ENCODE results near the gene DLGAP4.

The DLGAP4 gene

GRCh38 chr20:36319356-36320260 is 13.5 kb downstream of the DLGAP4 start:
- no peak overlapping the region for H3K27ac ChIP-seq
- H3K4me3 ChIP-seq = no peak overlapping the region

- no peak overlapping the region for H3K27ac ChIP-seq
- no peak overlapping the region for H3K4me3 ChIP-seq
Observed at GRCh38 chr20:36320261-36320897, 14.2 kb downstream of the DLGAP4 start.

DNA sequence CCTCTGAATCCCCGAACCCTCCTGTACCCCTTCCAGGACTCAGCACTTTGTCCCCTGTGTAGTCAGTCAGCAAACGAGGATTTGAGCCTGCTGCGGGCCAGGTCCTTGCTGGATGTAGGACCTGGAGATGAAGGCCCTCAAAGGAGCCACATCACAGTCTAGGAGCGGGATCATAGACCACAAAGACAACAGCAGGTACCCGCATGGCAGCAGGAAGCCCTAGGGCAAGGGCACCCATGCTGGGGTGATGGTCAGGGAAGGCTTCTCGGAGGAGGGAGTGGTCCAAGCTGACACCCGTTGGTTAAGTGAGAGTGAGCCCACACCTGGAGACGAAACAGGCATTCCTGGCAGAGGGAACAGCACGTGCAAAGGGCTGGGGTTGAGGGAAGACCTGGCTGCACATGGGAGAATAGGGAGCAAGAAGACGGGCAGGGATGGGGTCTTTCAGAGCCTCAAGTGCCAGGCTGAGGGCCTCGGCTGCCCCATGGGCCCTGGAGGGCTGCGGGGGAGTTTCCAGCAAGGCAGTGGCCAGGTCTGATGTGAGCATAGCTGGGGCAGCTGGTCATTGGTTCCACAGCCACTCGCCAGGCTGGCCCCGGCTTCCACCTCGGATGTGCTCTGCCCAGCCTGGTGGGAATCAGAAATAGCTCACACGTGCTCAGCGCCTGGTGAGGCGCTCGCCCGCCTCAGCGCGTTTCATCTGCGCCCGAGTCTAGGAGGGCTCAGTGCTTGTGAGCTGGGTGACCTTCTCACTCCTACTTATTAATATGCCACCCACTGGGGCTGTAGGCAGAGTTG is 15.0 kb downstream of the DLGAP4 start:
- Histone ChIP-seq H3K4me3 (no peak overlapping the region), H3K27ac (no peak overlapping the region)

GRCh38 chr20:36322131-36322530 is 16.0 kb downstream of the DLGAP4 start:
- Histone ChIP-seq H3K4me3 (no peak overlapping the region), H3K27ac (no peak overlapping the region)

GRCh38 chr20:36330091-36330490 is 24.0 kb downstream of the DLGAP4 start:
- Histone ChIP-seq H3K4me3 (no peak overlapping the region), H3K27ac (no peak overlapping the region)

DNA sequence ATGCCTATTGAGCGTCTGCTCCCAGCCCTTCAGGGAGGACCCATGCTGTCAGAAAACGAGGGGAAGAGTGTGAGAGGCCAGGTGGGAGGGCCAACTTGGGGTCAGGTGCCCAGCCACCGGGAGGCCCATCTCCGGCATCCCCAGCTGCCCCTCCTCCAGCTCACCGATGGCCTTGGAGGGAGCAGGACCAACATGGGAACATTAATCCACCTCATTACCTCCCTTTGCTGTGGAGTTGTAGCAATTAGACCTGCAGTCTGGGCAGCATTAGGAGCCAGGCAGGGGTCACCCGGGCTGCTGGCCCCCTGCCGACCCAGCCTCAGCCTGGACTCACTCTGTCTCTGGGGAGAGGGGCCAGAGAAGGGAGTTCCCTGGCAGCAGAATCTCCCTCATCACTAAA is 25.1 kb downstream of the DLGAP4 start:
- Histone ChIP-seq H3K27ac (no peak overlapping the region), H3K4me3 (no peak overlapping the region)

DNA sequence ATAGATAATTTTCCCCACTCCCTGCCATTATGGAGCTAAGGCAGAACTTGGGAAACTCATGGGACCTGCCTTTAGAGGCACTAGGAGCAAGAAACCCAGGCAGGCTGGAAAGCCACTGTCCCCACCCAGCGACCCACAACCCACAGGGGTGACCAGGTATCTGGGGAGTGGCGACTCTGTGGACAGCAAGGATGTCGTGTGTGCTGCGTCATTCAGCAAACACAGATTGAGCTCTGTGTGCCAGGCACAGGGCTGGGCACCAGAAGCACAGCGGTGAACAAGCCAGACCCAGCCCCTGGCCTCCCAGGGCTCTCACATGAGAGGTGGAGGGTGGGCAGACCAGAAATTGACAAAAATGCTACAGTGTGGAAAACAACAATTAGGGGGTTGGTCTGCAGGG is 27.7 kb downstream of the DLGAP4 start:
- no peak overlapping the region for H3K4me3 ChIP-seq
- H3K27ac ChIP-seq = no peak overlapping the region

GRCh38 chr20:36334281-36335205 is 28.4 kb downstream of the DLGAP4 start:
- no peak overlapping the region for H3K27ac ChIP-seq
- H3K4me3 ChIP-seq = no peak overlapping the region

GRCh38 chr20:36335206-36335870 is 29.2 kb downstream of the DLGAP4 start:
- Histone ChIP-seq H3K27ac (no peak overlapping the region), H3K4me3 (no peak overlapping the region)

DNA sequence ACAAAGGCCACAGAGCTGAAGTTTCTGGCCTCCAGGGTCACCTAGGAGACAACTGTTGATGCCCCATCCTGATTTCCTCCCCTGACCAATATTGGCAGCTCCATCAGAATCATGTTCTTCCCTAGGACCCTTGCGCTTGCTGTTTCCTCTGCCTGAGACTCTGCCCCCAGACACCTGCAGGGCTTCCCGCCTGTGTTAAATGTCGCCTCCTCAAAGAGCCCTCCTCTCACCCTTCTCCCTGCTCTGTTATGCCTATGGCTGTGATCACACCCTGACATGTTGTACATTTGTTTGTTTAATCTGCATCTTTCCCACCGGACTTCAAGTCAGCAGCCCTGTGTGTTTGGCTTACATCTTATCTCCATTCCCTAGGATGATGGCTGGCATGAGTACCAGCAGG is 30.1 kb downstream of the DLGAP4 start:
- Histone ChIP-seq H3K27ac (no peak overlapping the region), H3K4me3 (no peak overlapping the region)

- no peak overlapping the region for H3K27ac ChIP-seq
Observed at GRCh38 chr20:36336954-36337704, 31.0 kb downstream of the DLGAP4 start.

DNA sequence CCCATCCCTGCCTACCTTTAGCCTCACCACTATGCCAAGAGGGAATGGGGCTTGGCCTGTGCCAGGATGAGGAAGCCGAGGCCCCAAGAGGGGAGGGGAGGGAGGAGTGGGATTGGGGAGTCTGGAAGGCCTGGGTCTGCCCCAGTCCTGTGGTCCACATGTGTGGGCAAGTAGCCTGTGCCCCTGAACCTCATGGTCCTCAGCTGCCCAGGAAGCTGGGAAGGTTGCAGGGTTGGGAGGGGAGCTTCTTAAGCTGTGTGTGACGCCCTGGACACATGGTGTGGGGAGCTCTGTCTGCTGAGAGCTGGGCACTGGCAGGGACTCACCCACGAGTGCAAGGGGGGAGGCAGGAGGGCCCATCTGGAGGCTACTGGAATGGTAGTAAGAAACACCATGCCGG is 31.7 kb downstream of the DLGAP4 start:
- Histone ChIP-seq H3K27ac (no peak overlapping the region), H3K4me3 (no peak overlapping the region)

More at GRCh38 chr20:36336954-36337704, 31.0 kb downstream of the DLGAP4 start:
- no peak overlapping the region for H3K4me3 ChIP-seq

DNA sequence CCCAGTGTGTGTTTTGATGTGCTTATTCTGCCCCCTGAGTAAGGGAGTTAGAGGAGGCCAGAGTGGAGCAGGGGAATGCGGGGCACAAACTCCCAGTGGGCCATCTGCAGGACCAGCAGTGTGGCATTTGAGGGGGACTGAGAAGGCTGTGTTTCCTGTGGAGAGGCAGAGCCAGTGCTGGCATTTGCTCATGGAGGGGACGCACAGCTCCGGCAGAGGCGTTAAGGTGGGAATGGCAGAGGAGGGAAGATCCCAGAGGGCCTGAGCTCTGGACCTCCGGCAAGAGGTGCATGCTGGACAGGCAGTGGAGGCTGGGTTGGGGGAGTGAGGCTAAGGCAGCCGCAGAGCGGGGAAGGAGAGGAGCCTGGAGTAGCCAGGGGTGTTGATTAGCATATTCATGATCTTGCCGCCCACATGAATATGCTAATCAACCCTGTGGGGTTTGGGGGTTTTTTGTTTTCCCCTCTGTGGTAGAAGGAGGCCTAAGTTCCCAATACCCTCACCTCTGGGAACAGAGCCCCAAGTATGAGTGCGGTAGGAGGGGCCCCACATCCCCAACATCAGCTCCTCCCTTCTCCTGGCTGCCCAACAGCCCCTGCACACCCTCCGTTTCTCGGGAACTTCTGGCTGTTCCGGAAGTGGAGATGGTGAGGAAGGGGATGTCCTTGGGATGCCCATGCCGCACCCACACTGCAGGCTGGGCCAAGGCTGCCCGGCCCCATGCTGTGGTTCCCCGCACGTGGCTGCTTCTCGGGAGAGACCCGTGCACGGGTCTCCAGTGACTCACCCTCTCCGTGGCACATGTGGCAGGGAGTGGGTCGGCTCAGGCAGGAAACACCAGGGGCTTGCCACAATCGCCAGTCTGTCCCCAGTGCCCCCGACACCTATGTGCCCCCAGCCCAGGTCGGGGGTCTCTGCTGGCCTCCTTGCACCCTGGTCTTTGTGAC is 33.8 kb downstream of the DLGAP4 start:
- no peak overlapping the region for H3K4me3 ChIP-seq
- H3K27ac ChIP-seq = no peak overlapping the region

DNA sequence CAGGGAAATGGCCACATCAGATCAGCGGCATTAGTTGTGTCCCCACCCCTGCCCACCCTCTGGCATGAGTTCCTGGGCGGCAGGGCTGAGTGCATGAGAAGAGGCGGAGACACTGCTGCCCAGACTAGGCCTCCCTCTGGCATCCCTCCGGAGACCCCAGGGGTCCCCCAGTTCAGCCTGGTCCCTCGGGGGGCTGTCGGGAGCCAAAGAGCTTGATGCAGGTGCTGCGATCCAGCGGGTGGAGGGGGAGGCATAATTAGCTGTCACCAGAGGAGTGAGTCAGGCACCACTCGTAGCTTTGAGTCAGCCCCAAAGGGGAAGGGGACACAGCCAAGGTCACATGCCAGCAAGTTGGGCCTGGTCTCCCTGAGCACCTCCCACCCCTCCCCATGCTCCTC is 34.5 kb downstream of the DLGAP4 start:
- H3K4me3 ChIP-seq = no peak overlapping the region
- H3K27ac ChIP-seq = no peak overlapping the region

DNA sequence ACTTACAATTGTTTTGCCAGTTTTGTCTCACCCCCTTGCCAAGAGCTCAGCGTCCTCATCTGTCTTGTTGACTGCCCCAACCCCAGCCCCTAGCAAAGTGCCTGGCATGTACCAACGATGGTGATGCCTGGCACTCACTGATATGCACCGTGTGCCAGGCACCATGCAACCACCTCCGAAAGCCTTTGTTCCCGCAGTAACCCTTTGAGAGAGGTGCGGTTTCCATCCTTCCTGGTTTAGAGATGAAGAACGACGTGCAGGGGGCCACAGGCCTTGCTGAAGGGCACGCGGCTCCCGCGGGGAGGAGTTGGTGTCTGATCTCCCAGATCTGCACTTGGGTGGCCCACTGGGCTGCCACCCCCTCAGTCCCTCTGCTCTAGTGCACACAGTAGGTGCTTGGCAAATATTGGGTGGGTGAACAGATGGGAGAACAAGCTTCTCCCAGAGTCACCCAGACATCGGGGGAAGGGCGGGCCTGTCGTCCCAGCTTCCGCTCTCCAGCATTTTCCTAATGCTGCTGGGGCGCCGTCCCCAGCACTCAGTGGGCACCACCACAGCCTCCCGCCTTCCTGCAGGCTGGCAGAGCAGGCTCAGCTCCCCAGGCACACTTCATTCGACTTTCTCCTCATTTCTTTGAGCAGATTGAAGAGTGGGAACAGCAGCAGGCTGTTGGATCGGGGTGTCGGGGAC is 35.3 kb downstream of the DLGAP4 start:
- no peak overlapping the region for H3K27ac ChIP-seq

DNA sequence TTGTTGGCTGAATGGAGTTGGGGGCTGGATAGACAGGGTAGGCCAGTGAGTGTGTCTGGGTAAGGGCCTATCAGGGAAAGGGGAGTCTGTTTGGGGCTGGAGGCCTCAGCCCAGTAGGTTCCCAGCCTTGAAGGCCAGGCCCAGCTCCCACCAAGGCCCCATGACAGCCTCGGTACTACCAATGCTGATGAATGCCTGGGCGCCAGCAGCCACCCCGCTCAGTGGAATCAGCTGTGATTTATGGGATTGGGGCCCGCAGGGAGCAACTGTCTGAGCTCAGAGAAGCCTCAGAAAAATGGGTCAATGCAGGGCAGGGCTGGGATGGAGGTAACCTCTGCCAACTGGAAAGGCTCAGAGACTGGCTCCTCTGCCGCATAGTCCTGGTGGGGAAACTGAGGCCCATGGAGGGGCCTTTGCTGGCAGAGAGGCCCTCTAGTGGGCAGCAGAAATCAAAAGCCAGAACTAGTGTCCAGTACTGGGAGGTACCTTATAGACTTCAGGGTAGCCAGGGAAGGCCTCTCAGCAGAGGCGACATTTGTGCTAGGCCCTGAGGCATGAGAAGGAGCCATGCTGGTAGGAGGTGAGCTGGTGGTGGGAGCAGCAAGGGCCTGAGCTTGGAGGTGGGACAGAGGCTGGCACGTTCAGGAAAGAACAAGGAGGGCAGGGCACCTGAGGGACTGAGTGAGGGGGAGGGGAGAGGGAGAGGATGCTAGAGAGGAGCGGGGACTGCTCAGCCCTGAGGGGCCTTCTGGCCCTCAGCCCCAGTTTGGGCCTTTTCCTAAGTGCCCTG is 36.4 kb downstream of the DLGAP4 start:
- H3K4me3 ChIP-seq = no peak overlapping the region

More for the DNA sequence above, 35.3 kb downstream of the DLGAP4 start:
- no peak overlapping the region for H3K4me3 ChIP-seq

More for the DNA sequence above, 36.4 kb downstream of the DLGAP4 start:
- H3K27ac ChIP-seq = no peak overlapping the region
